Neural progenitor cell (in vitro differentiated cells): ENCODE data around the gene CTNNA3. TPM values are rescaled to one million over a fixed set of nuclear protein-coding genes. Genes with fewer than 3 reads are reported as not detected.

ENCODE experiments used
- DNase-seq: peaks from one replicate; pipeline ENCODE4 v3.0.0-alpha.2; 2016; ENCODE audit warnings: low spot score
- H2AFZ ChIP-seq: fragments of 200-600 bp; sonication (generic); replicated peaks from 2 replicates; pipeline ENCODE4 v1.6.1; 2016; ENCODE audit warnings: antibody characterized with exemption
- H3F3A ChIP-seq: fragments of 200-600 bp; sonication (generic); 2 replicates; pipeline ENCODE4 v1.6.1; 2016; ENCODE audit warnings: antibody characterized with exemption, low read depth
- H3K27ac ChIP-seq: fragments of 200-600 bp; sonication (generic); 2 replicates; pipeline ENCODE4 v1.5.1; 2016; ENCODE audit warnings: mild to moderate bottlenecking
- H3K27me3 ChIP-seq: fragments of 200-600 bp; sonication (generic); 2 replicates; pipeline ENCODE4 v1.6.1; 2016; ENCODE audit warnings: mild to moderate bottlenecking, moderate library complexity
- H3K36me3 ChIP-seq: fragments of 200-600 bp; sonication (generic); 2 replicates; pipeline ENCODE4 v1.5.1; 2016
- H3K4me1 ChIP-seq: fragments of 200-600 bp; sonication (generic); 2 replicates; pipeline ENCODE4 v1.6.1; 2016; ENCODE audit warnings: mixed run types
- H3K4me2 ChIP-seq: fragments of 200-600 bp; sonication (generic); 2 replicates; pipeline ENCODE4 v1.6.1; 2016
- H3K4me3 ChIP-seq: fragments of 200-600 bp; sonication (generic); 2 replicates; pipeline ENCODE4 v1.5.1; 2016
- H3K79me2 ChIP-seq: fragments of 200-600 bp; sonication (generic); 2 replicates; pipeline ENCODE4 v1.6.1; 2016; ENCODE audit warnings: low read depth
- H3K9ac ChIP-seq: fragments of 200-600 bp; sonication (generic); 2 replicates; pipeline ENCODE4 v1.6.1; 2016
- H3K9me3 ChIP-seq: fragments of 200-600 bp; sonication (generic); 2 replicates; pipeline ENCODE4 v1.5.1; 2016; ENCODE audit warnings: low read depth
- H4K20me1 ChIP-seq: fragments of 200-600 bp; sonication (generic); 2 replicates; pipeline ENCODE4 v1.6.1; 2016; ENCODE audit warnings: low read depth
- H3K27ac Mint-ChIP-seq: 3 replicates; pipeline ENCODE4 v1.8.0; 2021; ENCODE audit warnings: mixed read lengths
- H3K27me3 Mint-ChIP-seq: 2 replicates; pipeline ENCODE4 v1.8.0; 2022; ENCODE audit warnings: low read depth, mild to moderate bottlenecking, inconsistent platforms, moderate library complexity, mixed read lengths; ENCODE audit not compliant: insufficient read depth
- H3K36me3 Mint-ChIP-seq: 3 replicates; pipeline ENCODE4 v1.8.0; 2021; ENCODE audit warnings: mixed read lengths
- H3K4me1 Mint-ChIP-seq: 3 replicates; pipeline ENCODE4 v1.8.0; 2021; ENCODE audit warnings: mixed read lengths
- H3K4me3 Mint-ChIP-seq: 3 replicates; pipeline ENCODE4 v1.8.0; 2021; ENCODE audit warnings: mild to moderate bottlenecking, moderate library complexity, mixed read lengths
- H3K9me3 Mint-ChIP-seq: 3 replicates; pipeline ENCODE4 v1.8.0; 2020; ENCODE audit warnings: mixed read lengths
- EZH2 ChIP-seq: fragments of 200-600 bp; sonication (generic); IDR thresholded peaks from 2 replicates; pipeline ENCODE4 v1.6.1; 2017; ENCODE audit warnings: antibody characterized with exemption, mild to moderate bottlenecking, moderate library complexity
- EZH2phosphoT487 ChIP-seq: fragments of 200-600 bp; sonication (generic); IDR thresholded peaks from 2 replicates; pipeline ENCODE4 v1.6.1; 2017; ENCODE audit warnings: antibody characterized with exemption
- total RNA-seq: library from RNA; depleted of rRNA; stranded (reverse); fragments of >200 nt; gene quantifications from 2 replicates; pipeline ENCODE4 v1.2.3, GENCODE V29; 2015; ENCODE audit warnings: low replicate concordance
- TF ChIP-seq, protein P1 (sequence below): fragments of 200-600 bp; sonication (generic); IDR thresholded peaks from 2 replicates; pipeline ENCODE4 v1.5.1; 2017; ENCODE audit warnings: antibody characterized with exemption, mild to moderate bottlenecking

Gene CTNNA3
- total RNA-seq, 1 donor from 2014 or later, result 12.9 TPM

DNA sequence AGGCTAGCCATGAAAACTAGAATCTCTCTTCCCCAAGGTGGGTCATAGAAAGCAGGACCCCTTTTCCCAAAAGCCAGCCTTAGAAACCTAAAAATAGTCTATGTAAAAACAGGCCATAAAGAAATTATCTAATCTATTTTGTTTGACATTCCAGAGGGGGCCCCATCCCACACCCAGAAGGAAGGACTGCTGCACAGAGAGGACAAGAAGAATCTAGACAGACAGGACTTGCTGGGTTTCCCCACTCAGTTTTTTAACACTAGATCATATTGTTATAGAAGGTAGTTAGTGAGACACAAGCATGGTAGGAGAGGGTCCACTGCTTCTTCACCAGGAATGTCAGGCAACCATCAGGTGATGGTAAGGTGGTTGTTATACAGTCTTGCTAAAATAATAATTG, 413.1 kb downstream of the CTNNA3 start:
- Mint-ChIP-seq H3K36me3 (no peaks in the 10 kb centered on the region), H3K27me3 (peaks cover 3% of the 10 kb centered on the region), H3K27ac (no peak overlapping the region), H3K9me3 (no peaks in the 10 kb centered on the region), H3K4me3 (no peak overlapping the region), H3K4me1 (peaks cover 3% of the 10 kb centered on the region)
- peaks cover 21% of the 10 kb centered on the region for H3F3A ChIP-seq
- DNase-seq, result no peak
- peaks cover 46% of the 10 kb centered on the region for H3K4me1 ChIP-seq
- no peak overlapping the region for H3K4me2 ChIP-seq
- no peaks in the 10 kb centered on the region for H4K20me1 ChIP-seq
- H3K27ac ChIP-seq, result no peak overlapping the region
- TF ChIP-seq EZH2, result no peak
- no peak for TF ChIP-seq EZH2phosphoT487
- TF ChIP-seq, protein P1, sequence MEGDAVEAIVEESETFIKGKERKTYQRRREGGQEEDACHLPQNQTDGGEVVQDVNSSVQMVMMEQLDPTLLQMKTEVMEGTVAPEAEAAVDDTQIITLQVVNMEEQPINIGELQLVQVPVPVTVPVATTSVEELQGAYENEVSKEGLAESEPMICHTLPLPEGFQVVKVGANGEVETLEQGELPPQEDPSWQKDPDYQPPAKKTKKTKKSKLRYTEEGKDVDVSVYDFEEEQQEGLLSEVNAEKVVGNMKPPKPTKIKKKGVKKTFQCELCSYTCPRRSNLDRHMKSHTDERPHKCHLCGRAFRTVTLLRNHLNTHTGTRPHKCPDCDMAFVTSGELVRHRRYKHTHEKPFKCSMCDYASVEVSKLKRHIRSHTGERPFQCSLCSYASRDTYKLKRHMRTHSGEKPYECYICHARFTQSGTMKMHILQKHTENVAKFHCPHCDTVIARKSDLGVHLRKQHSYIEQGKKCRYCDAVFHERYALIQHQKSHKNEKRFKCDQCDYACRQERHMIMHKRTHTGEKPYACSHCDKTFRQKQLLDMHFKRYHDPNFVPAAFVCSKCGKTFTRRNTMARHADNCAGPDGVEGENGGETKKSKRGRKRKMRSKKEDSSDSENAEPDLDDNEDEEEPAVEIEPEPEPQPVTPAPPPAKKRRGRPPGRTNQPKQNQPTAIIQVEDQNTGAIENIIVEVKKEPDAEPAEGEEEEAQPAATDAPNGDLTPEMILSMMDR, result no peak
- H3K9me3 ChIP-seq, result no peaks in the 10 kb centered on the region
- H2AFZ ChIP-seq, result no peak overlapping the region
- no peaks in the 10 kb centered on the region for H3K27me3 ChIP-seq
- no peak overlapping the region for H3K9ac ChIP-seq
- no peak overlapping the region for H3K4me3 ChIP-seq
- no peaks in the 10 kb centered on the region for H3K79me2 ChIP-seq
- no peaks in the 10 kb centered on the region for H3K36me3 ChIP-seq

GRCh38 chr10:67280405-67280804, 415.6 kb downstream of the CTNNA3 start:
- Histone ChIP-seq H3K9me3 (no peaks in the 10 kb centered on the region), H3K4me2 (peak overlapping the region; percentile 48), H3K27me3 (no peaks in the 10 kb centered on the region), H3K4me3 (peak overlapping the region; percentile 9), H3K4me1 (peaks cover 51% of the 10 kb centered on the region), H4K20me1 (no peaks in the 10 kb centered on the region), H3F3A (peaks cover 21% of the 10 kb centered on the region), H3K36me3 (no peaks in the 10 kb centered on the region), H3K9ac (no peak overlapping the region), H2AFZ (peak overlapping the region; percentile 11), H3K79me2 (no peaks in the 10 kb centered on the region), H3K27ac (peak overlapping the region; percentile 92)
- Mint-ChIP-seq H3K4me3 (no peak overlapping the region), H3K36me3 (no peaks in the 10 kb centered on the region), H3K4me1 (peaks cover 3% of the 10 kb centered on the region), H3K9me3 (no peaks in the 10 kb centered on the region), H3K27me3 (no peaks in the 10 kb centered on the region), H3K27ac (no peak overlapping the region)
- peak; percentile 48 for DNase-seq
- TF ChIP-seq EZH2phosphoT487 (no peak), EZH2 (no peak)
- TF ChIP-seq, protein P1, result no peak

DNA sequence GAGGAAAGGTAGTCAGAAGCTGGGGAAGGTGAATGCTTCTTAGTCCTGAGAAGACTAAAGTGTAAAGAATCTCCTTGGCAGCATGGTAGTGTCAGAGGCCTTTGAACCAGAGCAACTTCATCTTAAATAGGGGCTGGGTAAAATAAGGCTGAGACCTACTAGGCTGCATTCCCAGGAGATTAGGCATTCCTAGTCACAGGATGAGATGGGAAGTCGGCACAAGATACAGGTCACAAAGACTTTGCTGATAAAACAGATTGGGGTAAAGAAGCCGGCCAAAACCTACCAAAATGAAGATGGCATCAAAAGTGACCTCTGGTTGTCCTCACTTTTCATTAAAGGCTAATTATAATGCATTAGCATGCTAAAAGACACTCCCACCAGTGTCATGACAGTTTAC, 418.6 kb downstream of the CTNNA3 start:
- H3K4me3 ChIP-seq, result no peak overlapping the region
- H3K4me1 ChIP-seq, result peaks cover 38% of the 10 kb centered on the region
- peaks cover 3% of the 10 kb centered on the region for H3K4me1 Mint-ChIP-seq
- H3K27me3 ChIP-seq, result no peaks in the 10 kb centered on the region
- no peak overlapping the region for H3K9ac ChIP-seq
- H3K36me3 Mint-ChIP-seq, result no peaks in the 10 kb centered on the region
- no peak overlapping the region for H3K27ac Mint-ChIP-seq
- no peak overlapping the region for H3K27ac ChIP-seq
- no peaks in the 10 kb centered on the region for H4K20me1 ChIP-seq
- no peaks in the 10 kb centered on the region for H3K36me3 ChIP-seq
- no peaks in the 10 kb centered on the region for H3K79me2 ChIP-seq
- no peaks in the 10 kb centered on the region for H3K9me3 ChIP-seq
- no peak overlapping the region for H3K4me3 Mint-ChIP-seq
- H3F3A ChIP-seq, result peaks cover 21% of the 10 kb centered on the region
- no peak overlapping the region for H3K4me2 ChIP-seq
- DNase-seq, result peak; percentile 10
- no peaks in the 10 kb centered on the region for H3K27me3 Mint-ChIP-seq
- no peaks in the 10 kb centered on the region for H3K9me3 Mint-ChIP-seq
- H2AFZ ChIP-seq, result no peak overlapping the region
- TF ChIP-seq, protein P1, result no peak
- TF ChIP-seq EZH2phosphoT487, result no peak
